ENCODE data around the gene KDM6B.

Gene KDM6B

DNA sequence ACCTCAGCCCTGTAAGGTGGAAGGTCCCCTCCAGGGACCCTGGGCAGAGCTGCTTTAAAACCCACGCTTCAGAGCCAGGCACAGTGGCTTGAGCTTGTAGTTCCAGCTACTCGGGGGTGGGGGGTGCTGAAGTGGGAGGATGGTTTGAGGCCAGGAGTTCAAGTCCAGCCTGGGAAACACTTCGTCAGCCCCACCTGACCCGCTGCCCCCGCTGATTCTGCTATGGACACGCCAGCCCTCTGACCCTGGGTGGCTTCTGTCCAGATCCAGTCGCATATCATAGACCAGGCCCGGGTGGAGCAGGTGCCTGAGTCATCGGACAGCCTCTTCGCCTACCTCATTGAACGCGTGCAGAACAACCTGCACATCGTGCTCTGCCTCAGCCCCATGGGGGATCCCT is 35.2 kb upstream of the KDM6B start:
- no peaks in the 10 kb centered on the region for H3K9me3 ChIP-seq (replicated peaks in 1 of 2; ENCODE audit: control insufficient read depth in 2 of 2, insufficient read depth in 1 of 2, low read depth in 1 of 2, low read length in 2 of 2)

GRCh38 chr17:7803981-7804380 is 30.0 kb upstream of the KDM6B start:
- no peak overlapping the region for H3K4me2 ChIP-seq (ENCODE audit: insufficient read depth, low read length, poor library complexity, severe bottlenecking)
- no peaks in the 10 kb centered on the region for H3K9me3 ChIP-seq (replicated peaks in 1 of 2; ENCODE audit: control insufficient read depth in 2 of 2, insufficient read depth in 1 of 2, low read depth in 1 of 2, low read length in 2 of 2)
- no peak for DNase-seq (ENCODE audit: low spot score)
- H2BK120ac ChIP-seq (ENCODE audit: low read depth, low read length), result no peak overlapping the region
- H3K36me3 ChIP-seq (replicated peaks in 1 of 2; ENCODE audit: control insufficient read depth in 2 of 2, insufficient read depth in 2 of 2, low read length in 2 of 2), result no peaks in the 10 kb centered on the region
- H3K4me3 ChIP-seq (ENCODE audit: low read length in 2 of 2), result no peak overlapping the region
- H3K23ac ChIP-seq (ENCODE audit: low read depth, low read length, poor library complexity), result no peak overlapping the region
- H2BK15ac ChIP-seq (ENCODE audit: low read length), result no peak overlapping the region
- H3K14ac ChIP-seq (ENCODE audit: low read length), result no peak overlapping the region
- peaks cover 0 to 19% (median 0%) of the 10 kb centered on the region in 3 experiments for H3K27me3 ChIP-seq (ENCODE audit: control insufficient read depth in 3 of 3, insufficient read depth in 3 of 3, low read depth in 1 of 3, low read length in 3 of 3)
- no peak overlapping the region for H2BK5ac ChIP-seq (ENCODE audit: low read length)
- H2AK5ac ChIP-seq (ENCODE audit: low read depth, low read length), result no peak overlapping the region
- H3K79me1 ChIP-seq (ENCODE audit: low read depth, low read length), result no peaks in the 10 kb centered on the region
- peak overlapping the region; percentile 60 for H3K9ac ChIP-seq (ENCODE audit: low read depth, low read length, poor library complexity)
- H3K18ac ChIP-seq (ENCODE audit: low read length), result no peak overlapping the region
- no CpG with 5 or more reads among the region's 13 CpGs for WGBS, 2 donors (ENCODE audit: extremely low coverage in 2 of 2, insufficient read length in 2 of 2, insufficient replicate concordance in 1 of 2)
- H4K91ac ChIP-seq (ENCODE audit: low read depth, low read length, poor library complexity), result no peak overlapping the region
- H3K4me1 ChIP-seq (ENCODE audit: control insufficient read depth in 2 of 2, insufficient read depth in 1 of 2, low read depth in 1 of 2, low read length in 2 of 2), result peaks cover 0 to 1% of the 10 kb centered on the region in 2 donors
- H3K4ac ChIP-seq (ENCODE audit: low read length), result no peak overlapping the region
- no peak overlapping the region for H4K8ac ChIP-seq (ENCODE audit: low read depth, low read length)
- no peak overlapping the region for H2BK12ac ChIP-seq (ENCODE audit: low read length)
- no peak overlapping the region for H2AFZ ChIP-seq (ENCODE audit: low read length)
- no peak overlapping the region for H3K27ac ChIP-seq (replicated peaks; ENCODE audit: low read length)

More for the DNA sequence above, 35.2 kb upstream of the KDM6B start:
- H3K36me3 ChIP-seq (replicated peaks in 1 of 2; ENCODE audit: control insufficient read depth in 2 of 2, insufficient read depth in 2 of 2, low read length in 2 of 2), result no peaks in the 10 kb centered on the region
- no peaks in the 10 kb centered on the region for H3K27me3 ChIP-seq (ENCODE audit: control insufficient read depth in 3 of 3, insufficient read depth in 3 of 3, low read depth in 1 of 3, low read length in 3 of 3)
- peak overlapping the region; percentile 27 for H3K23ac ChIP-seq (ENCODE audit: low read depth, low read length, poor library complexity)
- no peak overlapping the region for H3K4me3 ChIP-seq (ENCODE audit: low read length in 2 of 2)
- peaks cover 0 to 7% of the 10 kb centered on the region in 2 donors for H3K4me1 ChIP-seq (ENCODE audit: control insufficient read depth in 2 of 2, insufficient read depth in 1 of 2, low read depth in 1 of 2, low read length in 2 of 2)
- no peak overlapping the region for H4K91ac ChIP-seq (ENCODE audit: low read depth, low read length, poor library complexity)
- H2BK5ac ChIP-seq (ENCODE audit: low read length), result no peak overlapping the region
- no peak overlapping the region for H3K4ac ChIP-seq (ENCODE audit: low read length)
- H2AFZ ChIP-seq (ENCODE audit: low read length), result no peak overlapping the region
- H3K4me2 ChIP-seq (ENCODE audit: insufficient read depth, low read length, poor library complexity, severe bottlenecking), result no peak overlapping the region
- H3K27ac ChIP-seq (replicated peaks; ENCODE audit: low read length), result no peak overlapping the region
- no peaks in the 10 kb centered on the region for H3K79me1 ChIP-seq (ENCODE audit: low read depth, low read length)
- no peak overlapping the region for H2AK5ac ChIP-seq (ENCODE audit: low read depth, low read length)
- H3K14ac ChIP-seq (ENCODE audit: low read length), result peak overlapping the region; percentile 32
- H4K8ac ChIP-seq (ENCODE audit: low read depth, low read length), result peak overlapping the region; percentile 1
- no CpG with 5 or more reads among the region's 13 CpGs for WGBS, 2 donors (ENCODE audit: extremely low coverage in 2 of 2, insufficient read length in 2 of 2, insufficient replicate concordance in 1 of 2)
- H2BK15ac ChIP-seq (ENCODE audit: low read length), result no peak overlapping the region
- H2BK120ac ChIP-seq (ENCODE audit: low read depth, low read length), result no peak overlapping the region
- DNase-seq (ENCODE audit: low spot score), result no peak
- no peak overlapping the region for H2BK12ac ChIP-seq (ENCODE audit: low read length)
- no peak overlapping the region for H3K18ac ChIP-seq (ENCODE audit: low read length)
- no peak overlapping the region for H3K9ac ChIP-seq (ENCODE audit: low read depth, low read length, poor library complexity)

DNA sequence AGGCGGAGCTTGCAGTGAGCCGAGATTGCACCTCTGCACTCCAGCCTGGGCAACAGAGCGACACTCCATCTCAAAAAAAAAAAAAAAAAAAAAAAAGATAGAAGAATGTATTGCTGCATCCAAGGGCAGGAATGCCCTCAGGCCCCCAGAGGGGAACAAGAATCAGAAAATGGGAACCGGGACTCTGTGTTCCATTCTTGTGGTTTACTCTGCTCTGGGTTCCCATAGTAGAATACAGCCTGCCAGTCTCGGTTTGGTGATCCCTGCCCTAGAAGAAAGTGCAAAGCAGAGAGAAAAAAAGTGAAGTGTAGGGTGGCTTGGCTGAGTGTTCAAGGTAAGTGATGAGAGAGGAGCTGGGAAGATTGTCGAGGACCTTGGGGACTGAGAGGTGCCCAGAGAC is 27.4 kb upstream of the KDM6B start:
- no peak for DNase-seq (ENCODE audit: low spot score)
- Histone ChIP-seq H3K27me3 (ENCODE audit: control insufficient read depth in 3 of 3, insufficient read depth in 3 of 3, low read depth in 1 of 3, low read length in 3 of 3) (peaks cover 0 to 23% (median 0%) of the 10 kb centered on the region in 3 experiments), H2BK120ac (ENCODE audit: low read depth, low read length) (no peak overlapping the region), H3K23ac (ENCODE audit: low read depth, low read length, poor library complexity) (no peak overlapping the region), H2AK5ac (ENCODE audit: low read depth, low read length) (no peak overlapping the region), H3K18ac (ENCODE audit: low read length) (no peak overlapping the region), H3K9me3 (replicated peaks in 1 of 2; ENCODE audit: control insufficient read depth in 2 of 2, insufficient read depth in 1 of 2, low read depth in 1 of 2, low read length in 2 of 2) (no peaks in the 10 kb centered on the region), H3K27ac (replicated peaks; ENCODE audit: low read length) (no peak overlapping the region), H2AFZ (ENCODE audit: low read length) (no peak overlapping the region), H3K4ac (ENCODE audit: low read length) (no peak overlapping the region), H3K4me3 (ENCODE audit: low read length in 2 of 2) (no peak overlapping the region), H2BK12ac (ENCODE audit: low read length) (no peak overlapping the region), H3K4me2 (ENCODE audit: insufficient read depth, low read length, poor library complexity, severe bottlenecking) (no peak overlapping the region), H4K91ac (ENCODE audit: low read depth, low read length, poor library complexity) (no peak overlapping the region), H4K8ac (ENCODE audit: low read depth, low read length) (peak overlapping the region; percentile 17), H3K14ac (ENCODE audit: low read length) (no peak overlapping the region), H2BK5ac (ENCODE audit: low read length) (no peak overlapping the region), H3K79me1 (ENCODE audit: low read depth, low read length) (no peaks in the 10 kb centered on the region), H2BK15ac (ENCODE audit: low read length) (no peak overlapping the region), H3K9ac (ENCODE audit: low read depth, low read length, poor library complexity) (no peak overlapping the region), H3K36me3 (replicated peaks in 1 of 2; ENCODE audit: control insufficient read depth in 2 of 2, insufficient read depth in 2 of 2, low read length in 2 of 2) (no peaks in the 10 kb centered on the region), H3K4me1 (ENCODE audit: control insufficient read depth in 2 of 2, insufficient read depth in 1 of 2, low read depth in 1 of 2, low read length in 2 of 2) (peaks cover 0 to 1% of the 10 kb centered on the region in 2 donors)
- WGBS, 2 donors (ENCODE audit: extremely low coverage in 2 of 2, insufficient read length in 2 of 2, insufficient replicate concordance in 1 of 2), result no CpG with 5 or more reads among the region's 6 CpGs

GRCh38 chr17:7807206-7807605 is 26.8 kb upstream of the KDM6B start:
- H3K4me2 ChIP-seq (ENCODE audit: insufficient read depth, low read length, poor library complexity, severe bottlenecking), result no peak overlapping the region
- H3K9ac ChIP-seq (ENCODE audit: low read depth, low read length, poor library complexity), result no peak overlapping the region
- H3K23ac ChIP-seq (ENCODE audit: low read depth, low read length, poor library complexity), result peak overlapping the region; percentile 68
- H3K4ac ChIP-seq (ENCODE audit: low read length), result no peak overlapping the region
- no peak overlapping the region for H3K14ac ChIP-seq (ENCODE audit: low read length)
- peak overlapping the region; percentile 18 for H3K18ac ChIP-seq (ENCODE audit: low read length)
- no peak for DNase-seq (ENCODE audit: low spot score)
- no peak overlapping the region for H3K27ac ChIP-seq (replicated peaks; ENCODE audit: low read length)
- H2BK12ac ChIP-seq (ENCODE audit: low read length), result no peak overlapping the region
- H2AK5ac ChIP-seq (ENCODE audit: low read depth, low read length), result no peak overlapping the region
- no peak overlapping the region for H2BK5ac ChIP-seq (ENCODE audit: low read length)
- no peak overlapping the region for H3K4me3 ChIP-seq (ENCODE audit: low read length in 2 of 2)
- no peaks in the 10 kb centered on the region for H3K36me3 ChIP-seq (replicated peaks in 1 of 2; ENCODE audit: control insufficient read depth in 2 of 2, insufficient read depth in 2 of 2, low read length in 2 of 2)
- peaks cover 0 to 23% (median 0%) of the 10 kb centered on the region in 3 experiments for H3K27me3 ChIP-seq (ENCODE audit: control insufficient read depth in 3 of 3, insufficient read depth in 3 of 3, low read depth in 1 of 3, low read length in 3 of 3)
- H2BK120ac ChIP-seq (ENCODE audit: low read depth, low read length), result no peak overlapping the region
- no CpG with 5 or more reads among the region's 21 CpGs for WGBS, 2 donors (ENCODE audit: extremely low coverage in 2 of 2, insufficient read length in 2 of 2, insufficient replicate concordance in 1 of 2)
- no peak overlapping the region for H2AFZ ChIP-seq (ENCODE audit: low read length)
- no peaks in the 10 kb centered on the region for H3K79me1 ChIP-seq (ENCODE audit: low read depth, low read length)
- H4K91ac ChIP-seq (ENCODE audit: low read depth, low read length, poor library complexity), result no peak overlapping the region
- H2BK15ac ChIP-seq (ENCODE audit: low read length), result no peak overlapping the region
- no peak overlapping the region for H4K8ac ChIP-seq (ENCODE audit: low read depth, low read length)
- H3K9me3 ChIP-seq (replicated peaks in 1 of 2; ENCODE audit: control insufficient read depth in 2 of 2, insufficient read depth in 1 of 2, low read depth in 1 of 2, low read length in 2 of 2), result no peaks in the 10 kb centered on the region
- no peaks in the 10 kb centered on the region for H3K4me1 ChIP-seq (ENCODE audit: control insufficient read depth in 2 of 2, insufficient read depth in 1 of 2, low read depth in 1 of 2, low read length in 2 of 2)
